H9 (cell line): Measurements from ENCODE around the gene ALDOA. TPM values are rescaled to one million over a fixed set of nuclear protein-coding genes. Genes with fewer than 3 reads are reported as not detected.
A peak's percentile ranks its signal among the peaks of the same experiment; 100 is the strongest.

Experiments
- DNase-seq: peaks from one replicate; pipeline ENCODE4 v3.0.0-alpha.2; 2017
- H2AFZ ChIP-seq: one replicate; pipeline ENCODE4 v1.6.1; 2013; ENCODE audit warnings: mild to moderate bottlenecking, low read length, control low read depth, moderate library complexity
- H2AK5ac ChIP-seq: 2 replicates; pipeline ENCODE4 v1.6.1; 2013; ENCODE audit warnings: low read length, control low read depth, mixed read lengths; ENCODE audit not compliant: insufficient read length
- H2BK120ac ChIP-seq: one replicate; pipeline ENCODE4 v1.6.1; 2013; ENCODE audit warnings: low read depth, mild to moderate bottlenecking, low read length, control low read depth, inconsistent platforms; ENCODE audit not compliant: poor library complexity, severe bottlenecking
- H2BK12ac ChIP-seq: 2 replicates; pipeline ENCODE4 v1.6.1; 2013; ENCODE audit warnings: low read length, control low read depth, mixed read lengths, low read depth; ENCODE audit not compliant: insufficient read length
- H2BK15ac ChIP-seq: 2 replicates; pipeline ENCODE4 v1.6.1; 2013; ENCODE audit warnings: low read depth, low read length, control low read depth
- H2BK20ac ChIP-seq: one replicate; pipeline ENCODE4 v1.6.1; 2013; ENCODE audit warnings: low read depth, mild to moderate bottlenecking, low read length, control low read depth, inconsistent platforms; ENCODE audit not compliant: poor library complexity, severe bottlenecking
- H2BK5ac ChIP-seq: 2 replicates; pipeline ENCODE4 v1.6.1; 2013; ENCODE audit warnings: low read length, control low read depth, mixed read lengths; ENCODE audit not compliant: insufficient read length
- H3K14ac ChIP-seq: 2 replicates; pipeline ENCODE4 v1.6.1; 2013; ENCODE audit warnings: low read length, control low read depth; ENCODE audit not compliant: insufficient read depth
- H3K18ac ChIP-seq: 2 replicates; pipeline ENCODE4 v1.6.1; 2013; ENCODE audit warnings: low read depth, mild to moderate bottlenecking, mixed read lengths, low read length, control low read depth; ENCODE audit not compliant: insufficient read length
- H3K23ac ChIP-seq: 2 replicates; pipeline ENCODE4 v1.6.1; 2013; ENCODE audit warnings: low read length, control low read depth, mixed read lengths, low read depth; ENCODE audit not compliant: insufficient read length
- H3K23me2 ChIP-seq: 2 replicates; pipeline ENCODE4 v1.6.1; 2013; ENCODE audit warnings: low read depth, mild to moderate bottlenecking, mixed read lengths, low read length, control low read depth; ENCODE audit not compliant: insufficient read length, poor library complexity, severe bottlenecking
- H3K27ac ChIP-seq: 2 replicates; pipeline ENCODE4 v1.5.1; 2013; ENCODE audit warnings: low read length, control low read depth, mixed read lengths, low read depth; ENCODE audit not compliant: insufficient read length
- H3K27me3 ChIP-seq: 2 replicates; pipeline ENCODE4 v1.6.1; 2013; ENCODE audit warnings: low read length, control low read depth, inconsistent platforms; ENCODE audit not compliant: insufficient read depth
- H3K4ac ChIP-seq: 2 replicates; pipeline ENCODE4 v1.6.1; 2013; ENCODE audit warnings: low read depth, mild to moderate bottlenecking, control low read depth, inconsistent platforms, low read length, moderate library complexity
- H3K4me1 ChIP-seq: 2 replicates; pipeline ENCODE4 v1.6.1; 2013; ENCODE audit warnings: low read length, control low read depth, inconsistent platforms; ENCODE audit not compliant: insufficient read depth
- H3K4me2 ChIP-seq: 2 replicates; pipeline ENCODE4 v1.6.1; 2013; ENCODE audit warnings: low read length, control low read depth, mixed read lengths; ENCODE audit not compliant: insufficient read length, insufficient read depth
- H3K56ac ChIP-seq: 2 replicates; pipeline ENCODE4 v1.6.1; 2013; ENCODE audit warnings: low read depth, mild to moderate bottlenecking, mixed read lengths, low read length, control low read depth; ENCODE audit not compliant: insufficient read length
- H3K79me1 ChIP-seq: 2 replicates; pipeline ENCODE4 v1.6.1; 2013; ENCODE audit warnings: low read depth, mild to moderate bottlenecking, moderate library complexity, low read length, control low read depth, inconsistent platforms; ENCODE audit not compliant: insufficient read depth, poor library complexity, severe bottlenecking
- H3K79me2 ChIP-seq: 2 replicates; pipeline ENCODE4 v1.6.1; 2013; ENCODE audit warnings: low read length, control low read depth, inconsistent platforms; ENCODE audit not compliant: insufficient read depth
- H3K9ac ChIP-seq: 2 replicates; pipeline ENCODE4 v1.6.1; 2013; ENCODE audit warnings: low read length, control low read depth, mixed read lengths; ENCODE audit not compliant: insufficient read length; ENCODE audit errors: extremely low read depth
- H3K9me3 ChIP-seq: one replicate; pipeline ENCODE4 v1.6.1; 2013; ENCODE audit warnings: low read depth, low read length, inconsistent platforms; ENCODE audit not compliant: control insufficient read depth
- H3T11ph ChIP-seq: one replicate; pipeline ENCODE4 v1.6.1; 2013; ENCODE audit warnings: mild to moderate bottlenecking, low read length, control low read depth, inconsistent platforms
- H4K20me1 ChIP-seq: one replicate; pipeline ENCODE4 v1.6.1; 2013; ENCODE audit not compliant: control insufficient read depth, insufficient read length, insufficient read depth
- H4K5ac ChIP-seq: 2 replicates; pipeline ENCODE4 v1.6.1; 2013; ENCODE audit warnings: low read depth, mild to moderate bottlenecking, mixed read lengths, low read length, control low read depth; ENCODE audit not compliant: insufficient read length
- H4K8ac ChIP-seq: replicated peaks from 2 replicates; pipeline ENCODE4 v1.6.1; 2013; ENCODE audit warnings: low read length, control low read depth, mixed read lengths, low read depth; ENCODE audit not compliant: insufficient read length
- H4K91ac ChIP-seq: 2 replicates; pipeline ENCODE4 v1.6.1; 2013; ENCODE audit warnings: low read depth, mild to moderate bottlenecking, moderate library complexity, mixed read lengths, low read length, control low read depth; ENCODE audit not compliant: insufficient read length
- H3K27ac Mint-ChIP-seq, 3 experiments: 2 replicates in 2 of 3; 3 replicates in 1 of 3; pipeline ENCODE4 v1.8.0; 2020 to 2021; ENCODE audit warnings: mixed read lengths in 3 of 3, mild to moderate bottlenecking in 1 of 3, moderate library complexity in 1 of 3
- H3K27me3 Mint-ChIP-seq: 2 replicates; pipeline ENCODE4 v1.8.0; 2021; ENCODE audit warnings: low read depth, mild to moderate bottlenecking, moderate library complexity, mixed read lengths
- H3K36me3 Mint-ChIP-seq, 3 experiments: 2 replicates in 2 of 3; 3 replicates in 1 of 3; pipeline ENCODE4 v1.8.0; 2020 to 2021; ENCODE audit warnings: low read depth in 3 of 3, mixed read lengths in 3 of 3; ENCODE audit not compliant: insufficient read depth in 1 of 3
- H3K4me1 Mint-ChIP-seq, 2 experiments: 2 replicates each; pipeline ENCODE4 v1.8.0; 2020; ENCODE audit warnings: mixed read lengths in 2 of 2
- H3K4me3 Mint-ChIP-seq, 2 experiments: 2 replicates in 1 of 2; 3 replicates in 1 of 2; pipeline ENCODE4 v1.8.0; 2020 to 2021; ENCODE audit warnings: mild to moderate bottlenecking in 2 of 2, mixed read lengths in 2 of 2, moderate library complexity in 1 of 2
- H3K9me3 Mint-ChIP-seq, 2 experiments: 2 replicates in 1 of 2; 3 replicates in 1 of 2; pipeline ENCODE4 v1.8.0; 2020; ENCODE audit warnings: mild to moderate bottlenecking in 2 of 2, mixed read lengths in 2 of 2, moderate library complexity in 1 of 2
- CTCF ChIP-seq: fragments of 200-600 bp; sonication (generic); conservative IDR thresholded peaks from 3 replicates; pipeline ENCODE4 v1.8.0; 2021; ENCODE audit warnings: antibody characterized with exemption, mild to moderate bottlenecking
- WGBS: extraction: QIAGEN DNeasy Blood & Tissue Kit; methylation state at CpG from one replicate; pipeline ENCODE4 v1.1.7; 2013; ENCODE audit warnings: missing lambda C conversion rate, low lambda C conversion rate, mixed read lengths; ENCODE audit not compliant: insufficient read length; ENCODE audit errors: extremely low coverage; 5-methylcytosine and 5-hydroxymethylcytosine counted together
- total RNA-seq: library from RNA; stranded (reverse); gene quantifications from 2 replicates; pipeline ENCODE4 v1.2.1, GENCODE V29; 2021

ALDOA gene
- total RNA-seq, 1 experiment from 2014 or later: 1,356 TPM

- Mint-ChIP-seq H3K4me3 (no peak overlapping the region), H3K4me1 (peaks cover 4 to 10% of the 10 kb centered on the region in 2 experiments; a peak in 2 of 4 replicates), H3K27ac (peak overlapping the region in 1 of 3 experiments; percentile 40; a peak in 1 of 7 replicates), H3K36me3 (peaks cover 17 to 38% (median 38%) of the 10 kb centered on the region in 3 experiments; a peak in 6 of 7 replicates), H3K9me3 (no peaks in the 10 kb centered on the region; a peak in 1 of 5 replicates), H3K27me3 (peaks cover 4% of the 10 kb centered on the region; the same call in 1 of the 2 replicates)
- no peak overlapping the region for H3T11ph ChIP-seq
- DNase-seq: no peak
- H4K91ac ChIP-seq: no peak overlapping the region
- H3K56ac ChIP-seq: no peak overlapping the region
- H3K9ac ChIP-seq: no peak overlapping the region
- no peak overlapping the region for H2AFZ ChIP-seq
- no peak overlapping the region for H2BK5ac ChIP-seq
- no peaks in the 10 kb centered on the region for H3K27me3 ChIP-seq
- no peak overlapping the region for H3K4ac ChIP-seq
- no peak overlapping the region for H3K27ac ChIP-seq
- no peak overlapping the region for H4K8ac ChIP-seq
- no peaks in the 10 kb centered on the region for H3K4me1 ChIP-seq
- H4K5ac ChIP-seq: no peak overlapping the region
- H3K79me1 ChIP-seq: no peaks in the 10 kb centered on the region
- no peak for TF ChIP-seq CTCF
- H3K14ac ChIP-seq: no peak overlapping the region; the same call in 1 of the 2 replicates
- H2BK15ac ChIP-seq: no peak overlapping the region
- no peak overlapping the region for H2BK12ac ChIP-seq
- no peak overlapping the region for H3K23ac ChIP-seq
- H3K9me3 ChIP-seq: no peaks in the 10 kb centered on the region
- H2BK20ac ChIP-seq: no peak overlapping the region
- H2BK120ac ChIP-seq: no peak overlapping the region
- H3K23me2 ChIP-seq: peaks cover 8% of the 10 kb centered on the region
- H3K4me2 ChIP-seq: no peak overlapping the region
- no peak overlapping the region for H2AK5ac ChIP-seq
- no CpG with 5 or more reads among the region's 11 CpGs for WGBS
- H4K20me1 ChIP-seq: no peaks in the 10 kb centered on the region
- no peak overlapping the region for H3K18ac ChIP-seq
- H3K79me2 ChIP-seq: no peaks in the 10 kb centered on the region
These were observed 21.8 kb downstream of the ALDOA start for GRCh38 chr16:30087181-30087898.
